WTC11 (cell line): ENCODE measurements around the gene CDH16. TPM values are rescaled to one million over a fixed set of nuclear protein-coding genes. Genes with fewer than 3 reads are reported as not detected.

Experiments
- ATF2 ChIP-seq: sonication (generic); formaldehyde crosslinking; IDR thresholded peaks from 2 replicates; pipeline ENCODE4 v1.8.1; 2022; ENCODE audit warnings: low read depth, missing genetic modification reagents, borderline replicate concordance
- ATF6 ChIP-seq: sonication (generic); formaldehyde crosslinking; IDR thresholded peaks from 2 replicates; pipeline ENCODE4 v1.8.1; 2023; ENCODE audit warnings: mild to moderate bottlenecking, missing genetic modification reagents
- CBFB ChIP-seq: sonication (generic); formaldehyde crosslinking; IDR thresholded peaks from 2 replicates; pipeline ENCODE4 v1.8.1; 2022; ENCODE audit warnings: mild to moderate bottlenecking, low read depth, missing genetic modification reagents
- CREB1 ChIP-seq: sonication (generic); formaldehyde crosslinking; IDR thresholded peaks from 2 replicates; pipeline ENCODE4 v1.8.0; 2023; ENCODE audit warnings: mild to moderate bottlenecking, missing genetic modification reagents
- CREM ChIP-seq: sonication (generic); formaldehyde crosslinking; IDR thresholded peaks from 2 replicates; pipeline ENCODE4 v1.8.1; 2022; ENCODE audit warnings: mild to moderate bottlenecking, missing genetic modification reagents, moderate library complexity
- E2F1 ChIP-seq: sonication (generic); formaldehyde crosslinking; IDR thresholded peaks from 2 replicates; pipeline ENCODE4 v1.8.0; 2022; ENCODE audit warnings: mild to moderate bottlenecking, missing genetic modification reagents
- ESRRA ChIP-seq: sonication (generic); formaldehyde crosslinking; IDR thresholded peaks from 2 replicates; pipeline ENCODE4 v1.8.1; 2022; ENCODE audit warnings: mild to moderate bottlenecking, missing genetic modification reagents, borderline replicate concordance
- ETV6 ChIP-seq: sonication (generic); formaldehyde crosslinking; IDR thresholded peaks from 2 replicates; pipeline ENCODE4 v1.8.1; 2022; ENCODE audit warnings: mild to moderate bottlenecking, missing genetic modification reagents
- FOXP1 ChIP-seq: sonication (generic); formaldehyde crosslinking; IDR thresholded peaks from 2 replicates; pipeline ENCODE4 v1.8.0; 2022; ENCODE audit warnings: missing genetic modification reagents, mild to moderate bottlenecking, moderate library complexity, borderline replicate concordance
- GABPB1 ChIP-seq: sonication (generic); formaldehyde crosslinking; IDR thresholded peaks from 2 replicates; pipeline ENCODE4 v1.8.1; 2023; ENCODE audit warnings: mild to moderate bottlenecking, missing genetic modification reagents
- GRHL2 ChIP-seq: fragments of 250-450 bp; sonication (Bioruptor Pico); IDR thresholded peaks from 2 replicates; pipeline ENCODE4 v1.8.0; 2022; ENCODE audit warnings: mild to moderate bottlenecking, moderate library complexity; ENCODE audit not compliant: insufficient replicate concordance, severe bottlenecking
- HMGXB4 ChIP-seq: sonication (generic); formaldehyde crosslinking; IDR thresholded peaks from 2 replicates; pipeline ENCODE4 v1.8.1; 2023; ENCODE audit warnings: mild to moderate bottlenecking, moderate library complexity, missing genetic modification reagents
- IRF1 ChIP-seq: sonication (generic); formaldehyde crosslinking; IDR thresholded peaks from 2 replicates; pipeline ENCODE4 v1.8.0; 2023; ENCODE audit warnings: missing genetic modification reagents
- IRF2 ChIP-seq: sonication (generic); formaldehyde crosslinking; IDR thresholded peaks from 2 replicates; pipeline ENCODE4 v1.8.0; 2022; ENCODE audit warnings: low read depth, missing genetic modification reagents, borderline replicate concordance
- MLX ChIP-seq: sonication (generic); formaldehyde crosslinking; IDR thresholded peaks from 2 replicates; pipeline ENCODE4 v1.8.1; 2023; ENCODE audit warnings: mild to moderate bottlenecking, missing genetic modification reagents, moderate library complexity
- RELA ChIP-seq: sonication (generic); formaldehyde crosslinking; IDR thresholded peaks from 2 replicates; pipeline ENCODE4 v1.8.1; 2022; ENCODE audit warnings: missing genetic modification reagents, mild to moderate bottlenecking, borderline replicate concordance
- SP1 ChIP-seq: sonication (generic); formaldehyde crosslinking; conservative IDR thresholded peaks from 2 replicates; pipeline ENCODE4 v1.8.1; 2022; ENCODE audit warnings: missing genetic modification reagents
- TCF7 ChIP-seq: sonication (generic); formaldehyde crosslinking; IDR thresholded peaks from 2 replicates; pipeline ENCODE4 v1.8.0; 2022; ENCODE audit warnings: mild to moderate bottlenecking, low read depth, missing genetic modification reagents, moderate library complexity
- TP53 ChIP-seq: sonication (generic); formaldehyde crosslinking; IDR thresholded peaks from 2 replicates; pipeline ENCODE4 v1.8.1; 2023; ENCODE audit warnings: mild to moderate bottlenecking, missing genetic modification reagents
- ZBTB21 ChIP-seq: sonication (generic); formaldehyde crosslinking; IDR thresholded peaks from 2 replicates; pipeline ENCODE4 v1.8.1; 2023; ENCODE audit warnings: mild to moderate bottlenecking, missing genetic modification reagents, borderline replicate concordance
- ZBTB43 ChIP-seq: sonication (generic); formaldehyde crosslinking; IDR thresholded peaks from 2 replicates; pipeline ENCODE4 v1.8.1; 2023; ENCODE audit warnings: mild to moderate bottlenecking, missing genetic modification reagents
- ZNF219 ChIP-seq: sonication (generic); formaldehyde crosslinking; IDR thresholded peaks from 2 replicates; pipeline ENCODE4 v1.8.0; 2023; ENCODE audit warnings: missing genetic modification reagents, mild to moderate bottlenecking, borderline replicate concordance
- ZNF281 ChIP-seq: sonication (generic); formaldehyde crosslinking; IDR thresholded peaks from 2 replicates; pipeline ENCODE4 v1.8.0; 2023; ENCODE audit warnings: mild to moderate bottlenecking, missing genetic modification reagents
- ZSCAN18 ChIP-seq: fragments of 250-450 bp; sonication (Bioruptor Pico); IDR thresholded peaks from 2 replicates; pipeline ENCODE4 v2.1.2; 2022; ENCODE audit warnings: mild to moderate bottlenecking, moderate library complexity
- total RNA-seq: library from RNA; stranded (reverse); gene quantifications from 3 replicates; pipeline ENCODE4 v1.2.3, GENCODE V29; 2021

CDH16 gene
- total RNA-seq, 1 experiment from 2014 or later, result not detected

- TF ChIP-seq TCF7 (CRISPR knock-in tag), result 0 out of 2 replicates have a peak, but pooled peaks have one; percentile 10
- no peak for TF ChIP-seq ZSCAN18
- TF ChIP-seq TP53, result 0 out of 2 replicates have a peak, but pooled peaks have one; percentile 46
- no peak for TF ChIP-seq ZNF281 (CRISPR knock-in tag)
- no peak for TF ChIP-seq GRHL2 (CRISPR knock-in tag)
- TF ChIP-seq CBFB, result 0 out of 2 replicates have a peak, but pooled peaks have one; percentile 58
- TF ChIP-seq ZBTB43 (CRISPR knock-in tag), result 0 out of 2 replicates have a peak, but pooled peaks have one; percentile 51
- TF ChIP-seq ATF6 (CRISPR knock-in tag), result no peak
- TF ChIP-seq E2F1 (CRISPR knock-in tag), result 0 out of 2 replicates have a peak, but pooled peaks have one; percentile 63
- TF ChIP-seq RELA (CRISPR knock-in tag), result 0 out of 2 replicates have a peak, but pooled peaks have one; percentile 19
- TF ChIP-seq FOXP1 (CRISPR knock-in tag), result peak; percentile 54; the same call in 1 of the 2 replicates
- 0 out of 2 replicates have a peak, but pooled peaks have one; percentile 49 for TF ChIP-seq CREM (CRISPR knock-in tag)
- 0 out of 2 replicates have a peak, but pooled peaks have one; percentile 11 for TF ChIP-seq IRF1 (CRISPR knock-in tag)
- TF ChIP-seq MLX (CRISPR knock-in tag), result no peak
- peak; percentile 70; the same call in 1 of the 2 replicates for TF ChIP-seq ZBTB21
- peak; percentile 47; the same call in 1 of the 2 replicates for TF ChIP-seq ESRRA (CRISPR knock-in tag)
- no peak for TF ChIP-seq IRF2 (CRISPR knock-in tag)
- no peak for TF ChIP-seq ATF2 (CRISPR knock-in tag)
- peak; percentile 84 for TF ChIP-seq GABPB1 (CRISPR knock-in tag)
- TF ChIP-seq CREB1 (CRISPR knock-in tag), result no peak
- TF ChIP-seq SP1, result peak; percentile 98
- TF ChIP-seq HMGXB4 (CRISPR knock-in tag), result peak; percentile 64; the same call in 1 of the 2 replicates
- TF ChIP-seq ETV6 (CRISPR knock-in tag), result peak; percentile 81
- no peak for TF ChIP-seq ZNF219 (CRISPR knock-in tag)
Observed at GRCh38 chr16:66934138-66934838, 15.6 kb upstream of the CDH16 start, which contains the start of gene CIAO2B (continued).
